Measurements from ENCODE around the gene ECD. TPM values are rescaled to one million over a fixed set of nuclear protein-coding genes. Genes with fewer than 3 reads are reported as not detected.

ECD gene
- total RNA-seq, result 24.7 and 26.5 TPM in 2 replicates

DNA sequence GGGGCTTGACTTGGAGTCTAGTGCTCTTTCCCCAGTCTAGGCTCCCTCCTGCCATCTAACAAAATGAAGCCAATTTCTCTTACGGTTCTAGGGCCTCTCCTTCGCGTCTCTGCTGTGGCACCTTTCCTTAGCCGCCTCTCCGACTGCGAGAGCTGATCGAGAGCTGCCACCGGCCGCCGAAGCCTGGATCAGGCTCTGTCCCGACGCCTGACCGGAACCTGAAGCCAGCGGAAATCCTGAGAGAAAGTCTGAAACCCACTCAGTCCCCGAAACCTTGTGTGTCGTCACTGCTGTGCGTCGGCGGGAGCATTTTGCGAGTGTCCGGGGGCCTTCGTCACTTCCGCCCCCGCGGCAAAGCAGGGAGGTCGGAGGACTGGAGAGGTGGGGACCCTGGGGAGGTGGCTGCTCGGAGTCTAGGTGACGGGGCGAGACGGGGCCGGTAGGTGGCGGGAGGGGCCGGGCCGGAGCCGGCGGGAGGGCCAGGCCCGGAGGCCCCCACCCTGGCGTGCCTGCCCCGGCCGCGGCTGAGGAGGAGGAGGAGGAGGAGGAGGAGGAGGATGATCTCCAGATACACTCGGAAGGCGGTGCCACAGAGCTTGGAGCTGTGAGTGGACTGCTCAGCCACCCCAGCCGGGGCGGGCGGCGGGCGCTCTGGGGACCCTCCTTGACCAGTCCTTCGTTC, at the start of gene ECD, which contains the start of gene FAM149B1:
Gene ECD, minus strand, starts transcription at position 226 of the 682 bp plus-strand sequence. CDS start 4,071 bp downstream, outside the sequence.
Gene FAM149B1, plus strand, starts transcription at position 337 of the 682 bp plus-strand sequence. Its CDS starts 221 bp downstream, at position 558.

GRCh38 chr10:73110345-73110849, 57.4 kb downstream of the ECD start, which contains the start of gene NUDT13:
Gene NUDT13, plus strand, starts transcription at chr10:73110455. Its CDS starts 3,911 bp downstream, at chr10:73114366.

DNA sequence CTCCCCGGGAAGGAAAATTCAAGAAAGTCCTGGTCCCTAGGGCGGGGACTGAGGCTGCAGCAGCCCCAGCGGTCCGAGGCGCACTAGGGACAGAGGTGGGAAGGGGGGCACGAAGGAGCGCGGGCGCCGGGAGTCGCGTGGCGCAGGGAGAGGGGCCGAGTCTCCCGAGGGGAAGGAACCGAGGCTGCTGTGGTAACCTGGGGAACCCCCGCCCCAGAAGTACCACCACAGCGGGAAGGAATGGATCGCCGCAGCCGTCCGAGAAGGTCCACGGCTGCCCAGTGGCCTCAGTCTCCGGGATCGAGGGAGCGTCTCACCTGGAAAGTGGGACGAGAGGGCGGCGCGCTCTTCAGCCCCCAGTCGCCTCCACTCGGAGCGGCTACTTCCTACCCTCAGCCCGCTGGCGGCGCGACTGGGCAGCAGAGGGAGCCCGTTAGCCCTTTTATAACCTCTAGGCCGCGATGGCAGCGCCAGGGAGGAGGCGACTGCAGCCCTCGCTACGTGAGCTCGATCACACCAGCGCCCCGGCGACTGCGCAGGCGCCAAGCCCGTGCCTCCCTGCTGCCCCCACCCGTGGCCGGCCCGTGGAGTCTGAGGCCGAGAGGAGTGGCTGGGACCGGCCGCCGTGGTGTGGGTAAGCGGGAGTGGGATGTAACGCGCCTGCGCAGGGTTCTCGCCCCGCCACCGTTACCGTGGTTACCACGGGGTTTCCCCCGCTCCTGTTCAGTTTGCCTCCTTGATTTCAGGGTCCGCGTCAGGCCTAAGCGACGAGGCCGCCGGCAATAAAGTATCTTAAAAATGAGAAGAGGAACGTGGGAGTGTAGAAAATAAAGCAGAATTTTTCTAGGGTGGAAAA, 71.1 kb downstream of the ECD start, which contains the start of gene P4HA1:
Gene P4HA1, minus strand, starts transcription at position 418 of the 856 bp plus-strand sequence. CDS start 21,983 bp downstream, outside the sequence.

Other genes starting within 250 kb of the ECD start
- not detected in 2 replicates for gene PLA2G12B, start 213.2 kb downstream of the ECD start, total RNA-seq
- gene P4HA1, start 71.1 kb downstream of the ECD start, total RNA-seq, result 37.2 and 45.9 TPM in 2 replicates
- 0.84 and 2.1 TPM in 2 replicates for gene NUDT13, start 57.6 kb downstream of the ECD start, total RNA-seq
- gene FAM149B1, start 111 bp upstream of the ECD start, total RNA-seq, result 9.4 and 11.6 TPM in 2 replicates
- gene DNAJC9, start 79.2 kb upstream of the ECD start, total RNA-seq, result 52.0 and 64.2 TPM in 2 replicates
- 69.1 and 74.1 TPM in 2 replicates for gene MRPS16, start 84.6 kb upstream of the ECD start, total RNA-seq
- under 0.01 and 0.34 TPM in 2 replicates for gene CFAP70, start 190.9 kb upstream of the ECD start, total RNA-seq
- gene ANXA7, start 246.1 kb upstream of the ECD start, total RNA-seq, result 98.1 and 107 TPM in 2 replicates

Measured in bronchus fibroblast of lung (primary cell).